ENCODE results near the gene BRD8.
"Not testable (repeated sequence)": the region's sequence is repeated elsewhere in the genome, so short reads cannot be mapped to it uniquely, and the experiment has no call there.

BRD8 gene

GRCh38 chr5:138157626-138158025 is 20.8 kb downstream of the BRD8 start:
- DNase-seq (ENCODE audit: low read depth): no peak

GRCh38 chr5:138155977-138156376 is 22.5 kb downstream of the BRD8 start:
- not testable (repeated sequence) for DNase-seq (ENCODE audit: low read depth)

- no peak for DNase-seq (ENCODE audit: low read depth)
Measured at GRCh38 chr5:138149530-138149929, 28.9 kb downstream of the BRD8 start.

GRCh38 chr5:138148811-138149210 is 29.6 kb downstream of the BRD8 start:
- DNase-seq (ENCODE audit: low read depth): no peak

GRCh38 chr5:138143578-138143977 is 34.9 kb downstream of the BRD8 start:
- DNase-seq (ENCODE audit: low read depth): not testable (repeated sequence)

- DNase-seq (ENCODE audit: low read depth): no peak
Measured at GRCh38 chr5:138141734-138142133, 36.7 kb downstream of the BRD8 start.

GRCh38 chr5:138140268-138140667 is 38.2 kb downstream of the BRD8 start:
- DNase-seq (ENCODE audit: low read depth): no peak

- DNase-seq (ENCODE audit: low read depth): no peak
Measured at GRCh38 chr5:138139781-138140090, 38.7 kb downstream of the BRD8 start.

- no peak for DNase-seq (ENCODE audit: low read depth)
Measured at GRCh38 chr5:138138949-138139780, 39.3 kb downstream of the BRD8 start, which contains the start of gene NME5. TSS of gene NME5 (minus strand) at chr5:138139428. CDS start at chr5:138138780, 648 bp downstream.

- no peak for DNase-seq (ENCODE audit: low read depth)
Measured at GRCh38 chr5:138132543-138132942, 45.9 kb downstream of the BRD8 start.

GRCh38 chr5:138129347-138129746 is 49.1 kb downstream of the BRD8 start:
- no peak for DNase-seq (ENCODE audit: low read depth)

GRCh38 chr5:138128334-138128733 is 50.1 kb downstream of the BRD8 start:
- no peak for DNase-seq (ENCODE audit: low read depth)

- no peak for DNase-seq (ENCODE audit: low read depth)
Measured at GRCh38 chr5:138115254-138115653, 63.2 kb downstream of the BRD8 start.

- DNase-seq (ENCODE audit: low read depth): no peak
Measured at GRCh38 chr5:138111937-138112336, 66.5 kb downstream of the BRD8 start.

- DNase-seq (ENCODE audit: low read depth): no peak
Measured at GRCh38 chr5:138111181-138111580, 67.2 kb downstream of the BRD8 start.

- DNase-seq (ENCODE audit: low read depth): no peak
Measured at GRCh38 chr5:138110266-138110963, 68.0 kb downstream of the BRD8 start.

GRCh38 chr5:138109463-138110265 is 68.8 kb downstream of the BRD8 start:
- DNase-seq (ENCODE audit: low read depth): no peak

GRCh38 chr5:138107213-138107612 is 71.2 kb downstream of the BRD8 start:
- DNase-seq (ENCODE audit: low read depth): no peak

GRCh38 chr5:138105709-138106108 is 72.7 kb downstream of the BRD8 start:
- DNase-seq (ENCODE audit: low read depth): no peak

- DNase-seq (ENCODE audit: low read depth): no peak
Measured at GRCh38 chr5:138103319-138103637, 75.2 kb downstream of the BRD8 start.

GRCh38 chr5:138102454-138103318 is 75.7 kb downstream of the BRD8 start:
- no peak for DNase-seq (ENCODE audit: low read depth)
